ENCODE measurements around the gene MAP2K3.

GRCh38 chr17:21304091-21304490 lies 19.6 kb downstream of the MAP2K3 start:
- TF ChIP-seq, protein P1, sequence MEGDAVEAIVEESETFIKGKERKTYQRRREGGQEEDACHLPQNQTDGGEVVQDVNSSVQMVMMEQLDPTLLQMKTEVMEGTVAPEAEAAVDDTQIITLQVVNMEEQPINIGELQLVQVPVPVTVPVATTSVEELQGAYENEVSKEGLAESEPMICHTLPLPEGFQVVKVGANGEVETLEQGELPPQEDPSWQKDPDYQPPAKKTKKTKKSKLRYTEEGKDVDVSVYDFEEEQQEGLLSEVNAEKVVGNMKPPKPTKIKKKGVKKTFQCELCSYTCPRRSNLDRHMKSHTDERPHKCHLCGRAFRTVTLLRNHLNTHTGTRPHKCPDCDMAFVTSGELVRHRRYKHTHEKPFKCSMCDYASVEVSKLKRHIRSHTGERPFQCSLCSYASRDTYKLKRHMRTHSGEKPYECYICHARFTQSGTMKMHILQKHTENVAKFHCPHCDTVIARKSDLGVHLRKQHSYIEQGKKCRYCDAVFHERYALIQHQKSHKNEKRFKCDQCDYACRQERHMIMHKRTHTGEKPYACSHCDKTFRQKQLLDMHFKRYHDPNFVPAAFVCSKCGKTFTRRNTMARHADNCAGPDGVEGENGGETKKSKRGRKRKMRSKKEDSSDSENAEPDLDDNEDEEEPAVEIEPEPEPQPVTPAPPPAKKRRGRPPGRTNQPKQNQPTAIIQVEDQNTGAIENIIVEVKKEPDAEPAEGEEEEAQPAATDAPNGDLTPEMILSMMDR (IDR thresholded peaks at IDR 0.05) = no peak
- TF ChIP-seq POLR2A (IDR thresholded peaks at IDR 0.05) = no peak
